H1 (cell line): ENCODE data around the gene SEL1L. TPM values are rescaled to one million over a fixed set of nuclear protein-coding genes. Genes with fewer than 3 reads are reported as not detected.

Source experiments
- CTCF ChIA-PET: fragments of 300-600 bp; sonication (Branson Sonifier 250); formaldehyde crosslinking; loops from one replicate; lab custom pipeline; 2021; ENCODE audit not compliant: partially characterized antibody; lab: Charles Lee
- POLR2A ChIA-PET: fragments of 300-600 bp; sonication (Branson Sonifier 250); formaldehyde crosslinking; loops from one replicate; lab custom pipeline; 2021; ENCODE audit warnings: inconsistent platforms; ENCODE audit not compliant: partially characterized antibody; lab: Charles Lee
- DNase-seq, 2 experiments: peaks; one replicate each; pipeline versions ENCODE4 v3.0.0 to v3.0.0-alpha.2; 2010 to 2022; ENCODE audit warnings: low spot score in 2 of 2, low read depth in 1 of 2, mixed read lengths in 1 of 2
- FAIRE-seq: peaks from 2 replicates; lab custom pipeline; 2011; peaks lifted over from hg19 to GRCh38; lab: Jason Lieb, UNC
- H2AFZ ChIP-seq: 2 replicates; pipeline ENCODE4 v1.8.1; 2012; ENCODE audit warnings: low read length, inconsistent platforms
- H2AK5ac ChIP-seq: 2 replicates; pipeline ENCODE4 v1.6.1; 2013; ENCODE audit warnings: low read depth, low read length
- H2BK120ac ChIP-seq: replicated peaks from 2 replicates; pipeline ENCODE3; 2013; ENCODE audit warnings: low read depth, low read length, inconsistent platforms
- H2BK12ac ChIP-seq: 2 replicates; pipeline ENCODE4 v1.6.1; 2013; ENCODE audit warnings: low read depth, low read length
- H2BK15ac ChIP-seq: 2 replicates; pipeline ENCODE4 v1.6.1; 2013; ENCODE audit warnings: low read length
- H2BK20ac ChIP-seq: 2 replicates; pipeline ENCODE4 v1.6.1; 2013; ENCODE audit warnings: low read length
- H2BK5ac ChIP-seq: 2 replicates; pipeline ENCODE4 v1.6.1; 2013; ENCODE audit warnings: low read depth, low read length
- H3K14ac ChIP-seq: 2 replicates; pipeline ENCODE4 v1.6.1; 2013; ENCODE audit warnings: inconsistent platforms; ENCODE audit not compliant: insufficient read length
- H3K18ac ChIP-seq: 2 replicates; pipeline ENCODE4 v1.6.1; 2013; ENCODE audit warnings: low read length; ENCODE audit errors: extremely low read depth
- H3K23ac ChIP-seq: 2 replicates; pipeline ENCODE4 v1.6.1; 2013; ENCODE audit warnings: inconsistent platforms; ENCODE audit not compliant: insufficient read length
- H3K23me2 ChIP-seq: 2 replicates; pipeline ENCODE4 v1.6.1; 2013; ENCODE audit warnings: low read depth, low read length
- H3K27ac ChIP-seq: 2 replicates; pipeline ENCODE4 v1.6.1; 2011; ENCODE audit warnings: low read depth, low read length, inconsistent platforms
- H3K27me3 ChIP-seq, 4 experiments: replicated peaks in 1 of 4; 1 replicate in 1 of 4; 2 replicates in 3 of 4; pipeline versions ENCODE4 v1.6.1 to v1.8.1; 2011 to 2013; ENCODE audit warnings: low read length in 3 of 4, mild to moderate bottlenecking in 3 of 4, inconsistent platforms in 2 of 4, mixed read lengths in 2 of 4, moderate library complexity in 1 of 4; ENCODE audit not compliant: control insufficient read depth in 3 of 4, insufficient read depth in 3 of 4; ENCODE audit errors: extremely low read depth in 1 of 4
- H3K36me3 ChIP-seq, 4 experiments: 2 replicates each; pipeline versions ENCODE4 v1.6.1 to v1.8.1; 2011 to 2013; ENCODE audit warnings: mild to moderate bottlenecking in 4 of 4, low read length in 3 of 4, moderate library complexity in 2 of 4, control low read depth in 1 of 4, inconsistent platforms in 1 of 4; ENCODE audit not compliant: insufficient read depth in 4 of 4, control insufficient read depth in 2 of 4
- H3K4ac ChIP-seq: replicated peaks from 2 replicates; pipeline ENCODE3; 2013; ENCODE audit warnings: low read length, low read depth, mixed read lengths, inconsistent platforms; ENCODE audit not compliant: insufficient read length
- H3K4me1 ChIP-seq, 4 experiments: replicated peaks in 1 of 4; 1 replicate in 1 of 4; 2 replicates in 3 of 4; pipeline versions ENCODE4 v1.6.1 to v1.8.1; 2011 to 2013; ENCODE audit warnings: low read length in 3 of 4, inconsistent platforms in 2 of 4, mixed read lengths in 1 of 4; ENCODE audit not compliant: insufficient read depth in 4 of 4, control insufficient read depth in 3 of 4
- H3K4me2 ChIP-seq, 2 experiments: 2 replicates each; pipeline versions ENCODE4 v1.6.1 to v1.8.1; 2011 to 2013; ENCODE audit warnings: low read depth in 2 of 2, low read length in 2 of 2, control low read depth in 1 of 2, inconsistent platforms in 1 of 2, mild to moderate bottlenecking in 1 of 2; ENCODE audit not compliant: insufficient read depth in 1 of 2
- H3K4me3 ChIP-seq, 4 experiments: fragments of 200-600, 300-600 bp in 1 of 4; sonication (generic), shearing (Covaris generic), sonication (Bioruptor Twin) in 1 of 4; 2 replicates each; pipeline versions ENCODE4 v1.5.1 to v1.8.1; 2011 to 2016; ENCODE audit warnings: low read length in 4 of 4, low read depth in 3 of 4, control low read depth in 2 of 4, inconsistent platforms in 2 of 4, mild to moderate bottlenecking in 2 of 4, mixed read lengths in 1 of 4, moderate library complexity in 1 of 4; ENCODE audit not compliant: insufficient read depth in 2 of 4; ENCODE audit errors: extremely low read depth in 1 of 4
- H3K56ac ChIP-seq: replicated peaks from 2 replicates; pipeline ENCODE3; 2013; ENCODE audit warnings: low read depth, mild to moderate bottlenecking, mixed read lengths, low read length, inconsistent platforms; ENCODE audit not compliant: insufficient read length
- H3K79me1 ChIP-seq: 2 replicates; pipeline ENCODE4 v1.6.1; 2013; ENCODE audit warnings: low read depth, low read length, control low read depth
- H3K79me2 ChIP-seq, 2 experiments: 2 replicates each; pipeline versions ENCODE4 v1.6.1 to v1.8.1; 2012 to 2013; ENCODE audit warnings: low read length in 2 of 2, mild to moderate bottlenecking in 2 of 2, inconsistent platforms in 1 of 2; ENCODE audit not compliant: insufficient read depth in 2 of 2, control insufficient read depth in 1 of 2
- H3K9ac ChIP-seq, 4 experiments: replicated peaks in 1 of 4; 1 replicate in 1 of 4; 2 replicates in 3 of 4; pipeline versions ENCODE4 v1.6.1 to v1.8.1; 2011 to 2013; ENCODE audit warnings: low read depth in 3 of 4, low read length in 3 of 4, control low read depth in 2 of 4, mild to moderate bottlenecking in 2 of 4, moderate library complexity in 2 of 4, inconsistent platforms in 1 of 4; ENCODE audit errors: extremely low read depth in 1 of 4
- H3K9me3 ChIP-seq, 2 experiments: 2 replicates each; pipeline versions ENCODE4 v1.6.1 to v1.8.1; 2012 to 2013; ENCODE audit warnings: mild to moderate bottlenecking in 2 of 2, moderate library complexity in 2 of 2, control low read depth in 1 of 2, inconsistent platforms in 1 of 2, low read depth in 1 of 2, low read length in 1 of 2, mixed read lengths in 1 of 2; ENCODE audit not compliant: insufficient read depth in 2 of 2
- H4K20me1 ChIP-seq, 2 experiments: replicated peaks in 1 of 2; 2 replicates each; pipeline versions ENCODE3 to v1.8.1; 2011 to 2013; ENCODE audit warnings: inconsistent platforms in 2 of 2, low read length in 2 of 2, mild to moderate bottlenecking in 1 of 2; ENCODE audit not compliant: insufficient read depth in 2 of 2, control insufficient read depth in 1 of 2
- H4K5ac ChIP-seq: 2 replicates; pipeline ENCODE4 v1.6.1; 2013; ENCODE audit warnings: low read length, low read depth, mixed read lengths, inconsistent platforms; ENCODE audit not compliant: insufficient read length
- H4K8ac ChIP-seq: 2 replicates; pipeline ENCODE4 v1.8.0; 2013; ENCODE audit warnings: mild to moderate bottlenecking, moderate library complexity, low read length, inconsistent platforms; ENCODE audit not compliant: insufficient read depth; ENCODE audit errors: extremely low read depth
- H4K91ac ChIP-seq: replicated peaks from 2 replicates; pipeline ENCODE3; 2013; ENCODE audit warnings: low read length, mixed read lengths, inconsistent platforms; ENCODE audit not compliant: insufficient read length
- BRCA1 ChIP-seq: IDR thresholded peaks from 2 replicates; pipeline ENCODE4 v1.6.1; 2012; ENCODE audit warnings: low read depth, low read length, improper control_type of control experiment
- CHD2 ChIP-seq: IDR thresholded peaks from 2 replicates; pipeline ENCODE4 v1.6.1; 2012; ENCODE audit warnings: low read length, improper control_type of control experiment
- KDM1A ChIP-seq: fragments of 200-600, 300-600 bp; sonication (generic); IDR thresholded peaks from 2 replicates; pipeline ENCODE4 v1.7.1; 2016; ENCODE audit warnings: mild to moderate bottlenecking, low read length, borderline replicate concordance
- KDM4A ChIP-seq: IDR thresholded peaks from one replicate; pipeline ENCODE4 v1.7.1; 2012; ENCODE audit warnings: low read depth, mild to moderate bottlenecking, moderate library complexity, low read length, inconsistent platforms; ENCODE audit not compliant: severe bottlenecking
- POU5F1 ChIP-seq: IDR thresholded peaks from 2 replicates; pipeline ENCODE4 v1.6.1; 2011; ENCODE audit warnings: low read depth, mild to moderate bottlenecking, low read length, moderate library complexity
- RXRA ChIP-seq: IDR thresholded peaks from 2 replicates; pipeline ENCODE4 v1.6.1; 2011; ENCODE audit warnings: low read depth, mild to moderate bottlenecking, low read length, moderate library complexity; ENCODE audit not compliant: insufficient read depth
- SIRT6 ChIP-seq: IDR thresholded peaks from one replicate; pipeline ENCODE4 v1.7.1; 2012; ENCODE audit warnings: low read length, inconsistent platforms
- SP2 ChIP-seq: IDR thresholded peaks from 2 replicates; pipeline ENCODE4 v1.6.1; 2012; ENCODE audit warnings: mild to moderate bottlenecking, low read length, inconsistent platforms
- SRF ChIP-seq: IDR thresholded peaks from 2 replicates; pipeline ENCODE4 v1.6.1; 2011; ENCODE audit warnings: mild to moderate bottlenecking, low read depth, low read length, moderate library complexity
- WGBS, 2 experiments: shearing (Covaris generic) in 1 of 2; methylation state at CpG; one replicate each; pipeline versions ENCODE4 v1.1.6 to v1.1.7; 2013 to 2015; ENCODE audit warnings: low lambda C conversion rate in 2 of 2, mixed read lengths in 2 of 2, inconsistent platforms in 1 of 2, low coverage in 1 of 2, missing lambda C conversion rate in 1 of 2; ENCODE audit not compliant: insufficient replicate concordance in 2 of 2, insufficient coverage in 1 of 2, insufficient read length in 1 of 2; ENCODE audit errors: extremely low coverage in 1 of 2, missing lambda C conversion rate in 1 of 2; 5-methylcytosine and 5-hydroxymethylcytosine counted together
- polyA plus RNA-seq, 7 experiments: library from polyadenylated mRNA; depleted of rRNA in 3 of 7; stranded (reverse) in 5 of 7; unstranded in 2 of 7; fragments of >200 nt in 5 of 7; fragments of 200-250 nt in 2 of 7; gene quantifications; 1 replicate in 5 of 7; 2 replicates in 1 of 7; 4 replicates in 1 of 7; pipeline versions ENCODE4 v1.2.1 to v1.2.3, GENCODE V29; 2011 to 2013; ENCODE audit warnings: missing spikeins in 2 of 7, mixed read lengths in 2 of 7
- total RNA-seq: library from RNA; stranded (reverse); fragmentation: NEBNext Ultra II Directional; extraction: Animal tissue kit (Norgen Biotek cat#: 25700); gene quantifications from 2 replicates; pipeline ENCODE4 v1.2.1, GENCODE V29; 2021
- TF ChIP-seq, protein P1 (sequence below): IDR thresholded peaks from 2 replicates; pipeline ENCODE4 v1.6.1; 2011; ENCODE audit warnings: low read length, improper control_type of control experiment

The SEL1L gene
- total and polyA plus RNA-seq, 2 of the 8 experiments (the other 6 are each of a cell fraction or from before 2014, with no cell fraction given): 4.3 to 34.9 TPM

DNA sequence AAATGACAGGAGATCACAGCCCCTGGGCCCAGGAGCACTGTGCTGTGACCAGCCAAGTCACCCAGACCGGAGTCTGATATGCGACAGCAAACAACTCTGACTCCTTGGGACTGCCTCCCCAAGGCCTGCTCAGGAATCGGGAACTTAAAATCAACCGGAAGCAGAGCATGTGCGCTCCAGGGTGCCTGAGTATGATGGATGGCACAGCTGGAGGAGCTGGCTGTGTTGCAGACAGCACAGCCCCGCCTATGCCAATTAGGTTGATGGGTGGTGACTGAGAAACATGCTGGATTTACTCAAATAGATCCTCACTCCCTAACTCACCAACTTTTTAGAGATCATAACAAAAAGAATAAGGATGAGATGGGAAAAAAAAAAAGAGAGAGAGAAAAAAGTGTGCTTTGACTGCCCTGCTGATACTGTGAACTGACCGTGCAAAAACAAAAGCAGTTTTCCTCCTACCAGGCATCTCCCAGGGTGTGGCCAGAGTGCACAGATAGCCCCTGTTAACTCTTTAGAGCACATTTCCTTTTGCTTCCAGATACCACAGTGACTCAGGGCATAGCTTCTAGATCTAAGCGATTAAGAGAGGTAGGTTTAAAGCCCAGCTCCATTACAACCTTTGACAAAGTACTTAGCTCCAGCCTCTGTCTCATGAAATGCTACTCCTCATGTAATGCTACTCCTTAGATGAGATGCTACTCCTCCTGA lies 106.2 kb downstream of the SEL1L start:
- Histone ChIP-seq H3K9ac (no peak overlapping the region), H3K4me3 (no peak overlapping the region), H3K23ac (no peak overlapping the region), H2BK20ac (no peak overlapping the region), H3K14ac (no peak overlapping the region), H3K36me3 (peaks cover 0 to 3% (median 2%) of the 10 kb centered on the region in 4 experiments; a peak in 1 of 8 replicates), H3K4ac (no peak overlapping the region), H3K23me2 (no peaks in the 10 kb centered on the region), H3K27me3 (no peaks in the 10 kb centered on the region), H3K27ac (no peak overlapping the region), H2BK120ac (no peak overlapping the region), H4K20me1 (no peaks in the 10 kb centered on the region), H2BK5ac (no peak overlapping the region), H3K4me1 (peaks cover 0 to 15% (median 3%) of the 10 kb centered on the region in 4 experiments; a peak in 3 of 7 replicates), H3K4me2 (no peak overlapping the region), H3K18ac (0 out of 2 replicates have a peak overlapping the region, but pooled peaks have one; percentile 24), H3K9me3 (no peaks in the 10 kb centered on the region), H3K79me2 (peaks cover 0 to 59% of the 10 kb centered on the region in 2 experiments; a peak in 2 of 4 replicates), H4K5ac (no peak overlapping the region), H4K8ac (no peak overlapping the region), H2BK15ac (no peak overlapping the region), H3K56ac (no peak overlapping the region), H2AK5ac (no peak overlapping the region), H2BK12ac (no peak overlapping the region), H2AFZ (no peak overlapping the region), H3K79me1 (peaks cover 4% of the 10 kb centered on the region; the same call in 1 of the 2 replicates), H4K91ac (no peak overlapping the region)
- FAIRE-seq (no peak), DNase-seq (no peak)
- CTCF ChIA-PET: interaction anchor here (0.8 to 1.9 kb wide), 8 partner anchors 8 to 158 kb away, joined by 3 to 10 read pairs (median 4); no protein-coding TSS in a partner anchor
- WGBS, 2 experiments: 76% methylated on average over 8 of the region's 8 CpGs; no CpG with 5 or more reads in 1 of the 2 experiments
- POLR2A ChIA-PET: interaction anchor here (0.7 kb wide), 1 partner anchor 210 kb away, joined by 3 read pairs; no protein-coding TSS in a partner anchor
- no peak for TF ChIP-seq BRCA1
- TF ChIP-seq CHD2: no peak
- TF ChIP-seq SP2: no peak
- no peak for TF ChIP-seq POU5F1
- no peak for TF ChIP-seq RXRA
- TF ChIP-seq SRF: no peak
- no peak for TF ChIP-seq SIRT6
- TF ChIP-seq KDM4A: no peak
- TF ChIP-seq KDM1A: no peak
- TF ChIP-seq, protein P1, sequence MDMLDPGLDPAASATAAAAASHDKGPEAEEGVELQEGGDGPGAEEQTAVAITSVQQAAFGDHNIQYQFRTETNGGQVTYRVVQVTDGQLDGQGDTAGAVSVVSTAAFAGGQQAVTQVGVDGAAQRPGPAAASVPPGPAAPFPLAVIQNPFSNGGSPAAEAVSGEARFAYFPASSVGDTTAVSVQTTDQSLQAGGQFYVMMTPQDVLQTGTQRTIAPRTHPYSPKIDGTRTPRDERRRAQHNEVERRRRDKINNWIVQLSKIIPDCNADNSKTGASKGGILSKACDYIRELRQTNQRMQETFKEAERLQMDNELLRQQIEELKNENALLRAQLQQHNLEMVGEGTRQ: no peak
